ENCODE measurements around the gene RAPGEF4. TPM values are rescaled to one million over a fixed set of nuclear protein-coding genes. Genes with fewer than 3 reads are reported as not detected.

RAPGEF4 gene
- total and polyA plus RNA-seq, 2 of the 8 experiments (the other 6 are each of a cell fraction or from before 2014, with no cell fraction given) = 1.2 to 2.6 TPM

DNA sequence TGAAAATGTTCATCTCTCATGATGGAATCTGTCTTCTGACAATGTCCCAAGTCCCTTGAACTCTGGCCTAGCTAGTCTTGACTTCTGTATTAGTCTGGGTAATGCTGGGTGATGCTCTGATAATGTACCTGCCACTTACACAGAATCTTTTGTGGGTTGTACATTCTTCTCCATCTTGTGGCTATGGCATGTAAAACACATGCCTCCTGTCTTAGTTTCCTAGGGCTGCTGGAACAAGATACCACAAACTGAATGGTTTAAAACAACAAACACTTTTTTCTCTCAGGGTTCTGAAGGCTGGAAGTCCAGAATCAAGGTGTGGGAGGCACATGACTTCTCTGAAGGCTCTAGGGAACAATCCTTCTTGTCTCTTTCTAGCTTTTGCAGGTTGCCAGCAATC lies 57.1 kb downstream of the RAPGEF4 start (continued):
- TF ChIP-seq, protein P1, sequence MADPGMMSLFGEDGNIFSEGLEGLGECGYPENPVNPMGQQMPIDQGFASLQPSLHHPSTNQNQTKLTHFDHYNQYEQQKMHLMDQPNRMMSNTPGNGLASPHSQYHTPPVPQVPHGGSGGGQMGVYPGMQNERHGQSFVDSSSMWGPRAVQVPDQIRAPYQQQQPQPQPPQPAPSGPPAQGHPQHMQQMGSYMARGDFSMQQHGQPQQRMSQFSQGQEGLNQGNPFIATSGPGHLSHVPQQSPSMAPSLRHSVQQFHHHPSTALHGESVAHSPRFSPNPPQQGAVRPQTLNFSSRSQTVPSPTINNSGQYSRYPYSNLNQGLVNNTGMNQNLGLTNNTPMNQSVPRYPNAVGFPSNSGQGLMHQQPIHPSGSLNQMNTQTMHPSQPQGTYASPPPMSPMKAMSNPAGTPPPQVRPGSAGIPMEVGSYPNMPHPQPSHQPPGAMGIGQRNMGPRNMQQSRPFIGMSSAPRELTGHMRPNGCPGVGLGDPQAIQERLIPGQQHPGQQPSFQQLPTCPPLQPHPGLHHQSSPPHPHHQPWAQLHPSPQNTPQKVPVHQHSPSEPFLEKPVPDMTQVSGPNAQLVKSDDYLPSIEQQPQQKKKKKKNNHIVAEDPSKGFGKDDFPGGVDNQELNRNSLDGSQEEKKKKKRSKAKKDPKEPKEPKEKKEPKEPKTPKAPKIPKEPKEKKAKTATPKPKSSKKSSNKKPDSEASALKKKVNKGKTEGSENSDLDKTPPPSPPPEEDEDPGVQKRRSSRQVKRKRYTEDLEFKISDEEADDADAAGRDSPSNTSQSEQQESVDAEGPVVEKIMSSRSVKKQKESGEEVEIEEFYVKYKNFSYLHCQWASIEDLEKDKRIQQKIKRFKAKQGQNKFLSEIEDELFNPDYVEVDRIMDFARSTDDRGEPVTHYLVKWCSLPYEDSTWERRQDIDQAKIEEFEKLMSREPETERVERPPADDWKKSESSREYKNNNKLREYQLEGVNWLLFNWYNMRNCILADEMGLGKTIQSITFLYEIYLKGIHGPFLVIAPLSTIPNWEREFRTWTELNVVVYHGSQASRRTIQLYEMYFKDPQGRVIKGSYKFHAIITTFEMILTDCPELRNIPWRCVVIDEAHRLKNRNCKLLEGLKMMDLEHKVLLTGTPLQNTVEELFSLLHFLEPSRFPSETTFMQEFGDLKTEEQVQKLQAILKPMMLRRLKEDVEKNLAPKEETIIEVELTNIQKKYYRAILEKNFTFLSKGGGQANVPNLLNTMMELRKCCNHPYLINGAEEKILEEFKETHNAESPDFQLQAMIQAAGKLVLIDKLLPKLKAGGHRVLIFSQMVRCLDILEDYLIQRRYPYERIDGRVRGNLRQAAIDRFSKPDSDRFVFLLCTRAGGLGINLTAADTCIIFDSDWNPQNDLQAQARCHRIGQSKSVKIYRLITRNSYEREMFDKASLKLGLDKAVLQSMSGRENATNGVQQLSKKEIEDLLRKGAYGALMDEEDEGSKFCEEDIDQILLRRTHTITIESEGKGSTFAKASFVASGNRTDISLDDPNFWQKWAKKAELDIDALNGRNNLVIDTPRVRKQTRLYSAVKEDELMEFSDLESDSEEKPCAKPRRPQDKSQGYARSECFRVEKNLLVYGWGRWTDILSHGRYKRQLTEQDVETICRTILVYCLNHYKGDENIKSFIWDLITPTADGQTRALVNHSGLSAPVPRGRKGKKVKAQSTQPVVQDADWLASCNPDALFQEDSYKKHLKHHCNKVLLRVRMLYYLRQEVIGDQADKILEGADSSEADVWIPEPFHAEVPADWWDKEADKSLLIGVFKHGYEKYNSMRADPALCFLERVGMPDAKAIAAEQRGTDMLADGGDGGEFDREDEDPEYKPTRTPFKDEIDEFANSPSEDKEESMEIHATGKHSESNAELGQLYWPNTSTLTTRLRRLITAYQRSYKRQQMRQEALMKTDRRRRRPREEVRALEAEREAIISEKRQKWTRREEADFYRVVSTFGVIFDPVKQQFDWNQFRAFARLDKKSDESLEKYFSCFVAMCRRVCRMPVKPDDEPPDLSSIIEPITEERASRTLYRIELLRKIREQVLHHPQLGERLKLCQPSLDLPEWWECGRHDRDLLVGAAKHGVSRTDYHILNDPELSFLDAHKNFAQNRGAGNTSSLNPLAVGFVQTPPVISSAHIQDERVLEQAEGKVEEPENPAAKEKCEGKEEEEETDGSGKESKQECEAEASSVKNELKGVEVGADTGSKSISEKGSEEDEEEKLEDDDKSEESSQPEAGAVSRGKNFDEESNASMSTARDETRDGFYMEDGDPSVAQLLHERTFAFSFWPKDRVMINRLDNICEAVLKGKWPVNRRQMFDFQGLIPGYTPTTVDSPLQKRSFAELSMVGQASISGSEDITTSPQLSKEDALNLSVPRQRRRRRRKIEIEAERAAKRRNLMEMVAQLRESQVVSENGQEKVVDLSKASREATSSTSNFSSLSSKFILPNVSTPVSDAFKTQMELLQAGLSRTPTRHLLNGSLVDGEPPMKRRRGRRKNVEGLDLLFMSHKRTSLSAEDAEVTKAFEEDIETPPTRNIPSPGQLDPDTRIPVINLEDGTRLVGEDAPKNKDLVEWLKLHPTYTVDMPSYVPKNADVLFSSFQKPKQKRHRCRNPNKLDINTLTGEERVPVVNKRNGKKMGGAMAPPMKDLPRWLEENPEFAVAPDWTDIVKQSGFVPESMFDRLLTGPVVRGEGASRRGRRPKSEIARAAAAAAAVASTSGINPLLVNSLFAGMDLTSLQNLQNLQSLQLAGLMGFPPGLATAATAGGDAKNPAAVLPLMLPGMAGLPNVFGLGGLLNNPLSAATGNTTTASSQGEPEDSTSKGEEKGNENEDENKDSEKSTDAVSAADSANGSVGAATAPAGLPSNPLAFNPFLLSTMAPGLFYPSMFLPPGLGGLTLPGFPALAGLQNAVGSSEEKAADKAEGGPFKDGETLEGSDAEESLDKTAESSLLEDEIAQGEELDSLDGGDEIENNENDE (IDR thresholded peaks at IDR 0.05; ENCODE audit: insufficient replicate concordance, low read length) = no peak

Measured in H1 (cell line).